ENCODE measurements around the gene KCNQ1. TPM values are rescaled to one million over a fixed set of nuclear protein-coding genes. Genes with fewer than 3 reads are reported as not detected.

Gene KCNQ1
- total and polyA plus RNA-seq, 2 donors (not counting 3 experiments of a cell fraction or from before 2014, with no cell fraction given): 0.07 to 0.09 TPM

DNA sequence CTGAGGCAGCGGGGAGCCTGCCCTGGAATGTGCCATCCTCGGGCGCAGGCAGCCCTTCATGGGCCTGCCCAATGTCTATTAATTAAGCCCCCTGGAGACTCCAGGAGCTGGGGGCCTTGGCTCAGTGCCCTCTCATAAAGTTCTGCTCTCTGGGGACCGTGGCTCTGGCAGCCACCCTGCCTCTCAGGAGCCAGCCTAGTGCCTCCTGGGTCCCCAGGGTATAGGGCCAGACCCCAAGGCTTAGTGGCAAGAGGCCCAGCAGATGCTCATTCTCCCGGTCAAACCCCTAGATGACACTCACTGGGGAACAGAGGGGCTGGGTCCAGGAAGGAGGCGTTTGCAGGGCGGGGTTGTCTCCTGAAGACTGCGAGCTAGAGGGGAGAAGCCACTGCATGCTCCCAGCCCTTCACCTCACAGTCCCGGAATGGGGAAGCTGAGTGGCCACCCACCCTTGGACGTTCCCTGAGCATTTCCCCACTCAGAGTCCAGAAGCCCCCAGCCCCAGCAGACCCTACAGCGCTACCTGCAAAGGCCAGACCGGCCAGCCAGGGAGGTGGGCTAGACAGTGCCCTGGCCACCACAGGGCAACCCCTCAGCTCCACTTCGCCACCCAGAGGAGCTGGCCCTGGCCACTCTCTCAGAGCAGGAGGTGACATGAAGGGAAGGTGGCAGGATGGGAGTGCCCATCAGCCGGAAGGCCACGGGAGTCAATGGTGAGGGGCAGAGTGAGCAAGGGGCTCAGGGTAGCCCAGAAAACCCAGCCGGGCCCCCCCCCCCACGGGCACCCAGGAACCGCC, 357.8 kb downstream of the KCNQ1 start:
- no peaks in the 10 kb centered on the region for H3K4me1 ChIP-seq (ENCODE audit: control insufficient read depth, extremely low read depth, insufficient read depth, low read length)
- H3K9me3 ChIP-seq (replicated peaks; ENCODE audit: control insufficient read depth, insufficient read depth, low read length): no peaks in the 10 kb centered on the region
- H3K4me2 ChIP-seq (ENCODE audit: insufficient read depth, low read length): no peak overlapping the region
- DNase-seq (ENCODE audit: low read depth, low spot score) (no peak), FAIRE-seq (no peak)
- H4K20me1 ChIP-seq (replicated peaks; ENCODE audit: control insufficient read depth, extremely low read depth, insufficient read depth, low read length): no peaks in the 10 kb centered on the region
- no peaks in the 10 kb centered on the region for H3K79me2 ChIP-seq (ENCODE audit: control insufficient read depth, insufficient read depth, low read length)
- no peaks in the 10 kb centered on the region for H3K36me3 ChIP-seq (ENCODE audit: control insufficient read depth in 2 of 2, extremely low read depth in 1 of 2, insufficient read depth in 2 of 2, low read length in 2 of 2)
- intact Hi-C loops (cut with micrococcal nuclease): no loop called here
- no peak overlapping the region for H3K27ac ChIP-seq (ENCODE audit: insufficient read depth, low read depth, low read length)
- ChIA-PET CTCF (no interaction called here), POLR2A (no interaction called here)
- TF ChIP-seq JUN (IDR thresholded peaks at IDR 0.05; ENCODE audit: borderline replicate concordance, insufficient read depth, insufficient read length, low read depth): no peak
- no peak for TF ChIP-seq POLR2A (IDR thresholded peaks at IDR 0.05; ENCODE audit: low read depth, low read length)
- no peak for TF ChIP-seq MYC (IDR thresholded peaks at IDR 0.05; ENCODE audit: low read depth, low read length)
- no peak for TF ChIP-seq EZH2 (IDR thresholded peaks at IDR 0.05; ENCODE audit: borderline replicate concordance, low read depth, low read length, severe bottlenecking)
- TF ChIP-seq, protein P1, sequence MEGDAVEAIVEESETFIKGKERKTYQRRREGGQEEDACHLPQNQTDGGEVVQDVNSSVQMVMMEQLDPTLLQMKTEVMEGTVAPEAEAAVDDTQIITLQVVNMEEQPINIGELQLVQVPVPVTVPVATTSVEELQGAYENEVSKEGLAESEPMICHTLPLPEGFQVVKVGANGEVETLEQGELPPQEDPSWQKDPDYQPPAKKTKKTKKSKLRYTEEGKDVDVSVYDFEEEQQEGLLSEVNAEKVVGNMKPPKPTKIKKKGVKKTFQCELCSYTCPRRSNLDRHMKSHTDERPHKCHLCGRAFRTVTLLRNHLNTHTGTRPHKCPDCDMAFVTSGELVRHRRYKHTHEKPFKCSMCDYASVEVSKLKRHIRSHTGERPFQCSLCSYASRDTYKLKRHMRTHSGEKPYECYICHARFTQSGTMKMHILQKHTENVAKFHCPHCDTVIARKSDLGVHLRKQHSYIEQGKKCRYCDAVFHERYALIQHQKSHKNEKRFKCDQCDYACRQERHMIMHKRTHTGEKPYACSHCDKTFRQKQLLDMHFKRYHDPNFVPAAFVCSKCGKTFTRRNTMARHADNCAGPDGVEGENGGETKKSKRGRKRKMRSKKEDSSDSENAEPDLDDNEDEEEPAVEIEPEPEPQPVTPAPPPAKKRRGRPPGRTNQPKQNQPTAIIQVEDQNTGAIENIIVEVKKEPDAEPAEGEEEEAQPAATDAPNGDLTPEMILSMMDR (IDR thresholded peaks at IDR 0.05; ENCODE audit: extremely low read depth in 1 of 2, insufficient read depth in 1 of 2, low read depth in 1 of 2, low read length in 2 of 2): no peak
- BruUV-seq (replicated peaks): no TSS peak
- H3K9me1 ChIP-seq (replicated peaks; ENCODE audit: control insufficient read depth, extremely low read depth, insufficient read depth, low read length): no peaks in the 10 kb centered on the region
- dilution Hi-C loops (cut with MboI; ENCODE audit: extremely low pct_ligation_motif_present, low sequenced_read_pairs): no loop called here
- no peak overlapping the region for H2AFZ ChIP-seq (ENCODE audit: low read depth, low read length)
- no peak overlapping the region for H3K4me3 ChIP-seq (replicated peaks in 1 of 3; ENCODE audit: insufficient read depth in 1 of 3, low read depth in 1 of 3, low read length in 3 of 3)
- H3K27me3 ChIP-seq (ENCODE audit: control insufficient read depth in 2 of 2, insufficient read depth in 2 of 2, low read length in 2 of 2): peaks cover 4 to 9% of the 10 kb centered on the region in 2 experiments
- H3K9ac ChIP-seq (replicated peaks; ENCODE audit: extremely low read depth, insufficient read depth, low read length): no peak overlapping the region
